RPMI7951 (cell line): ENCODE data around the gene HLA-DRA. TPM values are rescaled to one million over a fixed set of nuclear protein-coding genes. Genes with fewer than 3 reads are reported as not detected.
"Not testable (repeated sequence)": the region's sequence is repeated elsewhere in the genome, so short reads cannot be mapped to it uniquely, and the experiment has no call there.

ENCODE experiments used
- DNase-seq: peaks from one replicate; pipeline ENCODE4 v3.0.0-alpha.2; 2012; ENCODE audit warnings: low read depth
- total RNA-seq: library from RNA; depleted of rRNA; stranded (reverse); fragments of >200 nt; shearing (Covaris generic); gene quantifications from 2 replicates; pipeline ENCODE4 v1.2.3, GENCODE V29; 2014

The HLA-DRA gene
- total RNA-seq, 1 experiment from 2014 or later = 21.4 TPM

GRCh38 chr6:32431142-32431541 is 8.5 kb upstream of the HLA-DRA start:
- DNase-seq = no peak

DNA sequence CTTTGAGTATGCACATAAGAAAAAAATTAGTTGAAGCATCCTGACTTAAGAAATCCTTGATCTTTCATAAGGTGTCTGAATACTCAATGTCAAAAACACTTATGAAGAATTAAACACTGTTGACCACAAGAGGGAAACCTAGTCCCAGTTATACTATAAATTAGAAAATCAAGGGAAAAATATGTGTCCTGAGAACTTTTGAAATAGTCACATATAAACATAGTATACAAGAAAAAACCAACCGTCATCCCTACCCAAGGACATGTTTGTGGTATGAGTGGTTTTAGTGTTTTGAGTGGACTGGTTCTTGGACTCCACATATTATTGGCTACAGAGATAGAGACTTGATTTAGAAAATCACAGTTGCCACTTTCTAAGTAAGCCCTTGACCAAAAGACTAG is 7.6 kb upstream of the HLA-DRA start:
- DNase-seq = peak; percentile 26

DNA sequence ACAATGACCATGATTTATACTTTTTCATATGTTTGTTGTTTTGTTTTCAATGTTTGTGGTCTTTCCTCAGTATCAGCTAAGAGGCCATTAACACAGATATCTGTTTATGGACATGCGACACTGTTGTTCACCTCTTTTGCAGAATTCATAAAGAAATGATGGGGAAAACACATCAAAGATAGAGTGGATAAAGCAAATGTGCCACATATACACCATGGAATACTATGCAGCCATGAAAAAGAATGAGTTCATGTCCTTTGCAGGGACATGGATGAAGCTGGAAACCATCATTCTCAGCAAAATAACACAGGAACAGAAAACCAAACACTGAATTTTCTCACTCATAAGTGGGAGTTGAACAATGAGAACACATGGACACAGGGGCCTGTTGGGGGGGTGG is 5.7 kb upstream of the HLA-DRA start:
- not testable (repeated sequence) for DNase-seq

DNA sequence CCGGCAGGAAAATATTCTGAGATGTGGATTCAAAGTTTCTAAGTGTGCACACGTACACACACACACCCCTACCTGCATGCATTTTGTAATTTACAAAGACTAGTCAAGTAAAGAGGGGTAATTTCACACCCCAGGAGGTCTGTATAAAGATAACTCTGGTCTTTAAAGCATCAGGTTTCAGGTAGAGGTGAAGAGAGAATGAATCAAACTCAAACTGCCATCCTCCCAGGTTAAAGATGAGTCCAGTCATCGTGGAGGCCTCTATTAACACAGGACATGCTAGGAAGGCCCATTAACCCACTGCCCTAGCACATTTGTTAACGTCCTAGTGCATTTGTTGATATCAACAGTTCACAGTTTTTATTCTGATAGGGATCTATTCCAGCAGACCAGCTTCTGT is 3.5 kb upstream of the HLA-DRA start:
- DNase-seq = no peak

DNA sequence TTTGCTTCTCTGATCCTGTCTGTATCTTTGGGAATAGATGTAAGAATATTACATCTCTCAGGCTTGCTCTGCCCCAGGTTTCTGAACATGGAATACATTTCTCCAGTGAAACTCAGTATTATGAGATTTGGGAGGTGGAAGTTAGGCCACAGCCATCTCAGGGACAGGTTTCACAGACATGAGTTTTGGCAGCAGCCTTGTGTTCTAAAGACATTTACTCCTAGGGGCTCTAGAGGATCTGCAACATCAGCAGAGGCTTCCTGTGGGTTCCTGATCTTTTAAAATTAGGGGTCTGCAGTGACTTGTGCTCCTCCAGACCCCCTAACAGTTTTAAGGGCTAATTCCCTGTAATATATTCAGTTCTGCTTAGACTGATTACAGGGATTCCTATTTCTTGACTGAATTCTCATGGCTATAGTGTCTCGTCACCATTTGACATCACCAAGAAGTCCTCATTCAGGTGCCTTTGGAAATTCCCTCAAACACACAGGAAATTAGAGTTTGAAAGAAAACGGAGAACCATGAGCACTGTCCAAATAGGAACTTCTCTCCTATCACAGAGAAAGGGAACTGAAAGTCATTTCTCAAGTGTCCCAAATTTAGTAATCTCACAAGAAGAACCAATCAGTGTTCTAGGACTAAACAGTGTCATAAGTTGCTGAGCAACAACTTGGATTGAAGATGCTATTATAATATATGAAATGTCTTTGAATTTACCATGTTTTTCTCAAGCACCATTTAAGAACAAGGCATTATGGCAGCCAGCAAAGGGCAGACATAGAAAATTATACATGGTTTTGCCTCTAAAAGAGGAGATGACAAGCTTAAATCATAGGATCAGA is 2.5 kb upstream of the HLA-DRA start:
- DNase-seq = peak; percentile 22

DNA sequence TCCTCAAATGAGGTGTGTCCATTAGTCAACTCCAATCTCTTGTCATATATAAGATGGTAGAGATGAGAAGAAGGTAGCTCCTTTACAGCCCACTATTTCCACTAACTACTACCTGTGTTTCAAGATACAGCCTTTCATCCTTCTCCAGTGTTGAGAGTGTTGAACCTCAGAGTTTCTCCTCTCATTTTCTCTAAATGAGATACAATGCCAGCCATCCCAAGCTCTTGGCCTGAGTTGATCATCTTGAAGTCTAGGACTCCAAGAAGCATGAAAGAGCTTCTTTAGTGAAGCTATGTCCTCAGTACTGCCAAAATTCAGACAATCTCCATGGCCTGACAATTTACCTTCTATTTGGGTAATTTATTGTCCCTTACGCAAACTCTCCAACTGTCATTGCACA is 548 bp upstream of the HLA-DRA start:
- no peak for DNase-seq

- DNase-seq = no peak
Observed at GRCh38 chr6:32442243-32442667, 2.6 kb downstream of the HLA-DRA start.

GRCh38 chr6:32442977-32443552 is 3.4 kb downstream of the HLA-DRA start:
- no peak for DNase-seq

DNA sequence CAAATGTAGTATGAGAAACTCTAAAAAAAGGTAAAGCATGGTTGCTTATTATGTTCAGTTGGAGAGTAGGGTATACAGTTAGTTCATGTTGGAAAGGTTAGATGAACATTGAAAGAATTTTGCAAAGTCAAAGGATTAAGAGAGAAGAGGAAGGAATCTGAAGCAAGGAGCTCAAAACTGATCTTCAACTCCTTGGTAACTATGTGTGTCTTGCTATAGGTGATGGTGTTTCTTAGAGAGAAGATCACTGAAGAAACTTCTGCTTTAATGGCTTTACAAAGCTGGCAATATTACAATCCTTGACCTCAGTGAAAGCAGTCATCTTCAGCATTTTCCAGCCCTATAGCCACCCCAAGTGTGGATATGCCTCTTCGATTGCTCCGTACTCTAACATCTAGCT is 4.7 kb downstream of the HLA-DRA start:
- DNase-seq = no peak

- DNase-seq = no peak
Observed at GRCh38 chr6:32445321-32445854, 5.7 kb downstream of the HLA-DRA start.

GRCh38 chr6:32447932-32448331 is 8.2 kb downstream of the HLA-DRA start:
- DNase-seq = no peak

DNA sequence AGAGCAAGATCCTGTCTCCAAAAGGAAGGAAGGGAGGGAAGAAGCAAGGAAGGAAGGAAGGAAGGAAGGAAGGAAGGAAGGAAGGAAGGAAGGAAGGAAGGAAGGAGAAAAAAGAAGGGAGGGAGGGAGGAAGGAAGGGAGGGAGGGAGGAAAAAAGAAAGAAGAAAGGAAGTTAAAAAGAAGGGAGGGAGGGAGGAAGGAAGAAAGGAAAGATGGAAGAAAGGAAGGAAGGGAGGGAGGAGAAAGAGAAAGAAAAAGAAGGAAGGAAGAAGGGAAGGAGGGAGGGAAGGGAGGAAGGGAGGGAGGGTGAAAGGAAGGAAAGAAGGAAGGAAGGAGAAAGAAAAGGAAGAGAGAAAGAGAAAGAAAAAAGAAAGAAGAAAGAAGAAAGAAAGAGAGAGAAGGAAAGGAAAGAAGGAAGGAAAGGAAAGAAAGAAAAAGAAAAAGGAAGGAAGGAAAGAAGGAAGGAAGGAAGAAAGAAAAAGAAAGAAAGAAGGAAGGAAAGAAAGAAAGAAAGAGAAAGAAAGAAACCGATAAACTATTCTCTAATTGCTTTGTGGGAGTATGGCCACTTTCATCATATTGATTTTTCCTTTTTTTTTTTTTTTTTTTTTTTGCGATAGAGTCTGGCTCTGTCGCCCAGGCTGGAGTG is 9.5 kb downstream of the HLA-DRA start:
- no peak for DNase-seq

GRCh38 chr6:32457054-32457453 is 17.4 kb downstream of the HLA-DRA start:
- no peak for DNase-seq

DNA sequence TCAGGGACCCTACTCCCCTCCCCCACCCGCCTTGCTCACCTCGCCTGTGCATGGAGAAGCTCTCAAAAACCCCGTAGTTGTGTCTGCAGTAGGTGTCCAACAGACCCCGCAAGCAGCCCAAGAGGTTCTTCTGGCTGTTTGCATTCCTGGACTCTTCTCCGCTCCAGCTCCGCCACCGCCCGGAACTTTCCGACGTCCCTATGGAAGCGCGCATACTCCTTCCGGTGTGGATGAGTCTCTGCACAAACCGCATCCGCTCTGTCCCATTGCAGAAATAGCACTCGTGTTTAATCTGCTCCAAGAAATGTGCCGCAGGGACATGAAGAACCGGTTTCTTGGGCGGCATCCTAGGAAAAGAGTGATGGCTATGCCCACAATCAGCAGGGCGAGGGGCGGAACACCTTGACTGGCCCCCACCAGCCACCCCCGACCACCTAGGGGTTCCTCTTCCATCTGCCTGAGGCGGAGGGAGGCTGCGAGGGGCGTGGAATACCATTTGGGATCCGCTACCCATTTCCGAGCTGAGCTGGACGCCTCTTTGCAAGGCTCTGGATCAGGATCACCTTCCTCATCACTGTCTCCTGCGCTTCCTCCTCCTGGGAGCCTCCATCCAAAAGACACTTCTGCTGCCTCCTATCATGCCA is 20.2 kb downstream of the HLA-DRA start:
- no peak for DNase-seq

GRCh38 chr6:32460528-32460927 is 20.8 kb downstream of the HLA-DRA start:
- no peak for DNase-seq

- no peak for DNase-seq
Observed at GRCh38 chr6:32461493-32461892, 21.8 kb downstream of the HLA-DRA start.

DNA sequence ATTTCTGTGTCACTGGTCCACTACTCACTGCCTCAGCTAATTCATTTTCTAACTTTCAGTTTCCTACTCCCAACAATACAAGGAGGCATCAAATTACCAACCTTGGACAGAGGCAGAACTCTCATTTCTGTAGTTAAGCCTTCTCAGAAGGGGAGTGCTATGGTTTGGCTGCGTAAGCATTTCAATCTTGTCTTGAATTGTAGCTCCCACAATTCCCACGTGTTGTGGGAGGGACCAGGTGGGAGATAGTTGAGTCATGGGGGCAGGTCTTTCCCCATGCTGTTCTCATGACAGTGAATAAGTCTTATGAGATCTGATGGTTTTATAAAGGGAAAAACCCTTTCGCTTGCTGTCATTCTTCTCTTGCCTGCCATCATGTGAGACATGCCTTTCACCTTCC is 22.9 kb downstream of the HLA-DRA start:
- no peak for DNase-seq

DNA sequence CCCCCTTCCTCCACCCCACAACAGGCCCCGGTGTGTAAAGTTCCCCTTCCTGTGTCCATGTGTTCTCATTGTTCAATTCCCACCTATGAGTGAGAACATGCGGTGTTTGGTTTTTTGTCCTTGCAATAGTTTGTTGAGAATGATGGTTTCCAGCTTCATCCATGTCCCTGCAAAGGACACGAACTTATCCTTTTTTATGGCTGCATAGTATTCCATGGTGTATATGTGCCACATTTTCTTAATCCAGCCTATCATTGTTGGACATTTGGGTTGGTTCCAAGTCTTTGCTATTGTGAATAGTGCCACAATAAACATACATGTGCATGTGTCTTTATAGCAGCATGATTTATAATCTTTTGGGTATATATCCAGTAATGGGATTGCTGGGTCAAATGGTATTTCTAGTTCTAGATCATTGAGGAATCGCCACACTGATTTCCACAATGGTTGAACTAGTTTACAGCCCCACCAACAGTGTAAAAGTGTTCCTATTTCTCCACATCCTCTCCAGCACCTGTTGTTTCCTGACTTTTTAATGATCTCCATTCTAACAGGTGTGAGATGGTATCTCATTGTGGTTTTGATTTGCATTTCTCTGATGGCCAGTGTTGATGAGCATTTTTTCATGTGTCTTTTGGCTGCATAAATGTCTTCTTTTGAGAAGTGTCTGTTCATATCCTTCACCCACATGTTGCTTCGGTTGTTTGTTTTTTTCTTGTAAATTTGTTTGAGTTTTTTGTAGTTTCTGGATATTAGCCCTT is 28.2 kb downstream of the HLA-DRA start:
- DNase-seq = not testable (repeated sequence)

GRCh38 chr6:32472781-32473375 is 33.2 kb downstream of the HLA-DRA start:
- DNase-seq = no peak

GRCh38 chr6:32473376-32474348 is 34.0 kb downstream of the HLA-DRA start:
- DNase-seq = not testable (repeated sequence)
